Measurements from ENCODE around the gene UBXN2A.

- TF ChIP-seq POLR2AphosphoS5 (IDR thresholded peaks at IDR 0.05; ENCODE audit: low read depth) (no peak), CTCF (IDR thresholded peaks at IDR 0.05; ENCODE audit: insufficient read depth, low read length) (no peak), REST (IDR thresholded peaks at IDR 0.05; ENCODE audit: insufficient replicate concordance, low read depth) (no peak), SPI1 (IDR thresholded peaks at IDR 0.05; ENCODE audit: borderline replicate concordance, low read depth) (no peak)
Observed at GRCh38 chr2:23947350-23947749, 7.1 kb downstream of the UBXN2A start.
